Thyroid gland (tissue), 4 donors: ENCODE results near the gene PAX8. TPM values are rescaled to one million over a fixed set of nuclear protein-coding genes. Genes with fewer than 3 reads are reported as not detected.

ENCODE experiments used
- DNase-seq, 2 donors: peaks; one replicate each; pipeline ENCODE4 v3.0.0-alpha.2; 2019
- H3K27ac ChIP-seq, 3 donors: fragments of 200-600 bp; sonication (generic); 1 replicate in 2 of 3; 2 replicates in 1 of 3; pipeline ENCODE4 v1.5.1; 2016 to 2019; ENCODE audit warnings: mild to moderate bottlenecking in 1 of 3, moderate library complexity in 1 of 3
- H3K27me3 ChIP-seq: fragments of 200-600 bp; sonication (generic); one replicate; pipeline ENCODE4 v1.5.1; 2019
- H3K36me3 ChIP-seq, 2 donors: fragments of 200-600 bp; sonication (generic); one replicate each; pipeline ENCODE4 v1.5.1; 2016 to 2019
- H3K4me1 ChIP-seq, 2 donors: fragments of 200-600 bp; sonication (generic); one replicate each; pipeline ENCODE4 v1.5.1; 2017 to 2019
- H3K4me3 ChIP-seq, 3 donors: fragments of 200-600 bp; sonication (generic); replicated peaks in 1 of 3; 1 replicate in 2 of 3; 2 replicates in 1 of 3; pipeline ENCODE4 v1.5.1; 2016; ENCODE audit warnings: mild to moderate bottlenecking in 1 of 3
- H3K9me3 ChIP-seq: fragments of 200-600 bp; sonication (generic); one replicate; pipeline ENCODE4 v1.5.1; 2017
- CTCF ChIP-seq, 6 experiments: fragments of 200-600 bp in 3 of 6; fragments of 450-650 bp in 3 of 6; sonication (generic) in 3 of 6; IDR thresholded peaks; one replicate each; pipeline ENCODE4 v1.5.1; 2016 to 2019; ENCODE audit warnings: antibody characterized with exemption in 6 of 6, mild to moderate bottlenecking in 2 of 6, inconsistent platforms in 1 of 6, moderate library complexity in 1 of 6
- POLR2A ChIP-seq, 2 donors: fragments of 450-650 bp; IDR thresholded peaks; one replicate each; pipeline ENCODE4 v1.6.1; 2017; ENCODE audit warnings: antibody characterized with exemption in 2 of 2, mild to moderate bottlenecking in 2 of 2, moderate library complexity in 1 of 2
- WGBS, 2 donors: methylation state at CpG; one replicate each; pipeline ENCODE4 v1.1.5; 2017; 5-methylcytosine and 5-hydroxymethylcytosine counted together
- intact Hi-C: fragments of 100-400 bp; cut with DNase I; formaldehyde crosslinking; loops from one replicate; pipeline ENCODE4 v1.15.1; 2023
- total RNA-seq, 4 donors: library from RNA; depleted of rRNA; stranded (reverse); fragments of >200 nt; gene quantifications; one replicate each; pipeline ENCODE4 v1.2.3, GENCODE V29; 2016

Gene PAX8
- total RNA-seq, 4 donors from 2014 or later = 1,318 to 2,156 (median 1,767) TPM

GRCh38 chr2:113231064-113231463, 47.7 kb downstream of the PAX8 start:
- peaks cover 38 to 51% of the 10 kb centered on the region in 2 donors for H3K4me1 ChIP-seq
- no peak overlapping the region for H3K4me3 ChIP-seq
- intact Hi-C loops = no loop called here
- 71 to 86% methylated on average over 3 of the region's 3 CpGs for WGBS, 2 donors
- DNase-seq = no peak
- H3K9me3 ChIP-seq = no peaks in the 10 kb centered on the region
- H3K36me3 ChIP-seq = peaks cover 67 to 80% of the 10 kb centered on the region in 2 donors
- peak overlapping the region in 2 of 3 donors; percentile 10 to 82 for H3K27ac ChIP-seq
- TF ChIP-seq CTCF (IDR thresholded peaks at IDR 0.05) (no peak), POLR2A (IDR thresholded peaks at IDR 0.05) (no peak)
- no peaks in the 10 kb centered on the region for H3K27me3 ChIP-seq

GRCh38 chr2:113230531-113230930, 48.2 kb downstream of the PAX8 start:
- DNase-seq = no peak
- H3K9me3 ChIP-seq = no peaks in the 10 kb centered on the region
- peak overlapping the region; percentile 1 to 82 (median 53) for H3K27ac ChIP-seq
- intact Hi-C loops = no loop called here
- H3K27me3 ChIP-seq = no peaks in the 10 kb centered on the region
- WGBS, 2 donors = 74 to 80% methylated on average over 6 of the region's 6 CpGs
- no peak overlapping the region for H3K4me3 ChIP-seq
- TF ChIP-seq POLR2A (IDR thresholded peaks at IDR 0.05) = no peak
- TF ChIP-seq CTCF (IDR thresholded peaks at IDR 0.05) = no peak
- peaks cover 39 to 56% of the 10 kb centered on the region in 2 donors for H3K4me1 ChIP-seq
- H3K36me3 ChIP-seq = peaks cover 67 to 75% of the 10 kb centered on the region in 2 donors

- 62 to 71% methylated on average over 3 of the region's 3 CpGs for WGBS, 2 donors
- Histone ChIP-seq H3K36me3 (peaks cover 64 to 73% of the 10 kb centered on the region in 2 donors), H3K27ac (peak overlapping the region; percentile 36 to 82 (median 53)), H3K4me1 (peaks cover 47 to 58% of the 10 kb centered on the region in 2 donors), H3K27me3 (no peaks in the 10 kb centered on the region), H3K4me3 (no peak overlapping the region), H3K9me3 (no peaks in the 10 kb centered on the region)
- no peak for TF ChIP-seq CTCF (IDR thresholded peaks at IDR 0.05)
- TF ChIP-seq POLR2A (IDR thresholded peaks at IDR 0.05) = no peak
- DNase-seq = no peak
- intact Hi-C loops = no loop called here
Measured at GRCh38 chr2:113229795-113230194, 48.9 kb downstream of the PAX8 start.

GRCh38 chr2:113228991-113229716, 49.6 kb downstream of the PAX8 start:
- TF ChIP-seq CTCF (IDR thresholded peaks at IDR 0.05) (peak in 1 of 6 experiments; percentile 1), POLR2A (IDR thresholded peaks at IDR 0.05) (no peak)
- Histone ChIP-seq H3K4me3 (no peak overlapping the region), H3K27me3 (no peaks in the 10 kb centered on the region), H3K36me3 (peaks cover 58 to 66% of the 10 kb centered on the region in 2 donors), H3K4me1 (peaks cover 49 to 57% of the 10 kb centered on the region in 2 donors), H3K27ac (peak overlapping the region; percentile 36 to 82 (median 53)), H3K9me3 (no peaks in the 10 kb centered on the region)
- DNase-seq = peak in 1 of 2 donors; percentile 8
- 52 to 56% methylated on average over 3 of the region's 3 CpGs for WGBS, 2 donors
- intact Hi-C loops = no loop called here

GRCh38 chr2:113228351-113228750, 50.4 kb downstream of the PAX8 start:
- H3K27ac ChIP-seq = peak overlapping the region in 1 of 3 donors; percentile 82
- H3K36me3 ChIP-seq = peaks cover 50 to 58% of the 10 kb centered on the region in 2 donors
- H3K4me1 ChIP-seq = peaks cover 55 to 58% of the 10 kb centered on the region in 2 donors
- TF ChIP-seq POLR2A (IDR thresholded peaks at IDR 0.05) (no peak), CTCF (IDR thresholded peaks at IDR 0.05) (no peak)
- no peaks in the 10 kb centered on the region for H3K27me3 ChIP-seq
- H3K4me3 ChIP-seq = no peak overlapping the region
- 70 to 82% methylated on average over 1 of the region's 1 CpG for WGBS, 2 donors
- DNase-seq = no peak
- no peaks in the 10 kb centered on the region for H3K9me3 ChIP-seq
- intact Hi-C loops = no loop called here
